ENCODE measurements around the gene C12orf57.

C12orf57 gene

DNA sequence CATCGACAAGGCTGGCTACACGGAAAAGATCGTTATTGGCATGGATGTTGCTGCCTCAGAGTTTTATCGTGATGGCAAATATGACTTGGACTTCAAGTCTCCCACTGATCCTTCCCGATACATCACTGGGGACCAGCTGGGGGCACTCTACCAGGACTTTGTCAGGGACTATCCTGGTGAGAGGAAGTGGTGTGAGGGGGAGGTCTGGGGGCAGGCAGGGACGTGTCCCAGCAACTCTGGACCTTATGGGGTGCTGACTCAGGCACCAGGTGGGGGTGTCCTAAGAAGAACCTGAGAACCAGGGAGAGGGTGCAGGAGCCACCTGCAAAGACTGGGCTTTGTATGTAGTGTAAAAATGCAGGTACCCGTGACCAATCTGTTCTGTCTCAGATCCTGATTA lies 24.2 kb upstream of the C12orf57 start:
- no peak for DNase-seq

DNA sequence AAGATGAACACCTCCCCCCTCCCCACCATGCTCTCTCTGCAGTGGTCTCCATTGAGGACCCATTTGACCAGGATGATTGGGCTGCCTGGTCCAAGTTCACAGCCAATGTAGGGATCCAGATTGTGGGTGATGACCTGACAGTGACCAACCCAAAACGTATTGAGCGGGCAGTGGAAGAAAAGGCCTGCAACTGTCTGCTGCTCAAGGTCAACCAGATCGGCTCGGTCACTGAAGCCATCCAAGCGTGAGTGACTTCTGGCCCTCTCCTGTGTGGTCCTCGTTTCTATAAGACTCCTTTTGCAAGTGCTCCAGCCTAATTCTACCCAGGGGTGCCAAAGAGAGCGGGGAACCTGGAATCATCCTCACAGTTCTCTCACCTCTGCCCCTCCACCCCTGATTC lies 22.3 kb upstream of the C12orf57 start:
- DNase-seq: no peak

DNA sequence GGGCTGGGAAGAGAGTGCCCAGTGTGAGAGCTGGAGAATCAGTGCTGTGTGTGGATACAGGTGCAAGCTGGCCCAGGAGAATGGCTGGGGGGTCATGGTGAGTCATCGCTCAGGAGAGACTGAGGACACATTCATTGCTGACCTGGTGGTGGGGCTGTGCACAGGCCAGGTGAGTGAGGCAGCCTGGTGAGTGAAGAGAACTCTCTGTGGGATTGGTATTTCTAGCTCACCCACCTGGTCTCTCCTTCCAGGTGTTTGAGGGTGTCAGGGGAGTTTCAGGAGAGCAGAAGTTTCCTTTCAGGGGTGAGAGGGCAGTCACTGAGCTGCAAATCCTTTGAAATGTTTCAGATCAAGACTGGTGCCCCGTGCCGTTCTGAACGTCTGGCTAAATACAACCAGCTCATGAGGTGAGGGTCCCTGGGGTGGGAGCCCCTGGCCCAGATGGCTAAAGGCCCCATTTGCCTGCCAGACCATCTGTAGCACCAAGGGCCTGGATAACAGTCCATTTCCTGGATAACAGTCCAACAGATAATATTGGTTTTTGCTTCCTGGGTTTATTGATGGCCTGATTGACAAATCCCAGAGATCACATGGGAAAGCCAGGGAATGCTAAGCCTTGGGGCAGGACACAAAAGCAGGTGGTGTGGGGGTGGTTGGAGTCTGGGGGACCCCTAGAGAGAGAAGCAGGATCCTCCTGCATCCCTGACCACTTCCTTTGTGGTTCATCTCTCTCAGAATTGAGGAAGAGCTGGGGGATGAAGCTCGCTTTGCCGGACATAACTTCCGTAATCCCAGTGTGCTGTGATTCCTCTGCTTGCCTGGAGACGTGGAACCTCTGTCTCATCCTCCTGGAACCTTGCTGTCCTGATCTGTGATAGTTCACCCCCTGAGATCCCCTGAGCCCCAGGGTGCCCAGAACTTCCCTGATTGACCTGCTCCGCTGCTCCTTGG lies 21.6 kb upstream of the C12orf57 start:
- no peak for DNase-seq

DNA sequence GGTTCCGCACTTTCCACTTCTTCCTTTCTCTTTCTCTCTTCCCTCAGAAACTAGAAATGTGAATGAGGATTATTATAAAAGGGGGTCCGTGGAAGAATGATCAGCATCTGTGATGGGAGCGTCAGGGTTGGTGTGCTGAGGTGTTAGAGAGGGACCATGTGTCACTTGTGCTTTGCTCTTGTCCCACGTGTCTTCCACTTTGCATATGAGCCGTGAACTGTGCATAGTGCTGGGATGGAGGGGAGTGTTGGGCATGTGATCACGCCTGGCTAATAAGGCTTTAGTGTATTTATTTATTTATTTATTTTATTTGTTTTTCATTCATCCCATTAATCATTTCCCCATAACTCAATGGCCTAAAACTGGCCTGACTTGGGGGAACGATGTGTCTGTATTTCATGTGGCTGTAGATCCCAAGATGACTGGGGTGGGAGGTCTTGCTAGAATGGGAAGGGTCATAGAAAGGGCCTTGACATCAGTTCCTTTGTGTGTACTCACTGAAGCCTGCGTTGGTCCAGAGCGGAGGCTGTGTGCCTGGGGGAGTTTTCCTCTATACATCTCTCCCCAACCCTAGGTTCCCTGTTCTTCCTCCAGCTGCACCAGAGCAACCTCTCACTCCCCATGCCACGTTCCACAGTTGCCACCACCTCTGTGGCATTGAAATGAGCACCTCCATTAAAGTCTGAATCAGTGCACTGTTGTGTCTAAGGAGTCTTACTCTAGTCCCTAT lies 20.7 kb upstream of the C12orf57 start:
- no peak for DNase-seq

DNA sequence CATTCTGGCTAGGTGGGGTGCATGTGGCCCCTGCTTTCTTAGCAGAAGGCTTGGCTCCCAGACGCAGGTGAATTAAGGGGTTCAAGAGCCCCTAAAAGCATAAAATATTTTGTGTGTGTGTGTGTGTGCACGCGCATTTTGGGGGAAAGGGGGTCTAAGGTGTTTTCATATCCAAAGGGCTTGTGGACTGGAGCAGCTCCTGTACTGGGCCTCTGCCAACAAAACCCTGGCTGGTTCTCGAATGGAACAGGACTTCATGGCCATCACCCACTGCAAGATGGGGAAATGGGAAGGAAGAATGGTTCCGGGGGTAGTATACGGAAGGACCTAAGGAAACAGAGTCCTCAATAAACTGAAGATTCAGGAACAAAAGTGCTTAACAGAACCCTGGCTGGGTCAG lies 20.0 kb upstream of the C12orf57 start:
- no peak for DNase-seq

DNA sequence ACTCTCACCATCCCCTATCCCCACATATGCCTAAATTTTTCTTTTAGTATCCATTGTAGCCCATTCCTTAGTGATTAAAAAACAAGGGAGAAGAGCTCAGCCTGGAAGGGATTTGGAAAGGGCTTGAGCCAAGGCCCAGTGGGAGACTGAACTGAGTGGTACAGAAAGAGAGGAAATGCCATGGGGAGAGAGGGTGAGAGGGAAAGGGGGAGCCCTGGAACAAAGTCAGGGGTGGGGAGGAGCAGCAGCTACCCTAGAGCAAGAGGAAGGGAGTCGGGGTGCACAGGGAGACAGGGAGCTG lies 18.6 kb upstream of the C12orf57 start:
- DNase-seq: no peak

DNA sequence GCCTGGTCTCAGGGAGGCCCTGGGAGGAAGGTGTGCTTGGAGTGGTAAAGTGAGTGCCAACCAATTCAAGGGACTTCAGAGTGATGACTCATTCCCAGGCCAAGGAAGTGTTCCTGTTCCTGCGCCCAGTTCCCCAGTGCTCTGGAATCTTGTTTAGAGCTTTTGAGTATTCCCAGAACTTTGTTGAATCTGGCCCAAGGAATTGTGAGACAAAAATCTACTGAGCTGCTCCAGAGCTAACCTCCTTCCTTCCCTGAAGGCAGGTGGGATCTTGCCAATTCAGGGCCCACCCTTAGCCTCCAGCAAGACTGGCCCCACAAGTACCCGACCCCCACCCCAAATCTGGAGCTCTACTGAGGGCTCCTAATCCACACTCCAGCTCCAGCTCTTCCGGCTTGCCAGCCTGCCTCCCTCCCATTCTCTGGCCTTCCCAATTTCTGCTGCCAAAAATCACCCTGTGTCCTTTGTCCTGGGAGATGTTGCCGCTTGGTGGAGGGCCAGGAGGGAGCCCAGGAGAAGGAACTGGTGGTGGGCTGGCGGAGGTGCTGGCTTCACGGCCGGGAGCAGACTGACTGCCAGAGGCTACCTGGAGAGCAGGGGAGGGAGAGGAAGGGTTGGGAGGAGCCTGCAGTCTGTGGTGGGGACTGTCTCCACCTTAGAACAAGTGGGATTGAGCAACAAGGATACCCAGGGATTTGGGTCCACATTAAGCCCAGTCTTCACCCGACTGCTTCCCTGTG lies 18.1 kb upstream of the C12orf57 start:
- peak; percentile 76 for DNase-seq

DNA sequence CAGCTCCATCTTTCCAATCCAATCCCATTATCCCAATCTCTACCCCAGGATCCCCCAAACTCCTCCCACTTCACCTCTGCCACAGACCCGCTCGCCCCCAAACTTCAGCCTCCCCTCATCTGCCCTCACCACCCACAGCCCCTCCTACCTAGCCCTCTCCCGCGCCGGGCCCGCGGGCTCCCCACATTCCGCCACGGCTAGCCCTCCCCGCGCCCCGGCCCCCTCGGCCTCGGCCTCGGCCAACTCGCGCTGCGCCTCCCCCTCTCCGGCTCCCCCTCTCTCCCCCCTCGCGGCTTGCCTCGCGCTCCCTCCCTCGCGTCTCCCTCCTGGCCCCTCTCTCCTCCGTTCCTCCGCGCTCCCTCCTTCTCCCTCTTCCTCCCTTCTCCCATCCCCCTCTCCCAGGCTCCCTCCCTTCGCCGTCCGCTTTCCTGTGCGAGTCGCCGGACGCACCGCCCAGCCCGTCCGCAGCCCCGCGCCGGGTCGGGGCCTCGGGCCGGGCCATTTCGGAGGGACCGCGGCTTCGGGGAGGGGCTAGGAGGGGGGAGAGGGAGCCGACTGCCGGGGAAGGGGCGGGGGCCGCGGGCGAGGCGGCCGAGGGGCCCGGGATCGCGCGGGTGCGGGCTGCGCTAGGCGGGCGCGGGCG lies 16.3 kb upstream of the C12orf57 start, which contains the start of gene ATN1:
Gene ATN1, plus strand, starts transcription at position 581 of the 643 bp plus-strand sequence. CDS start 6,043 bp downstream, outside the sequence.
- peak; percentile 46 for DNase-seq

DNA sequence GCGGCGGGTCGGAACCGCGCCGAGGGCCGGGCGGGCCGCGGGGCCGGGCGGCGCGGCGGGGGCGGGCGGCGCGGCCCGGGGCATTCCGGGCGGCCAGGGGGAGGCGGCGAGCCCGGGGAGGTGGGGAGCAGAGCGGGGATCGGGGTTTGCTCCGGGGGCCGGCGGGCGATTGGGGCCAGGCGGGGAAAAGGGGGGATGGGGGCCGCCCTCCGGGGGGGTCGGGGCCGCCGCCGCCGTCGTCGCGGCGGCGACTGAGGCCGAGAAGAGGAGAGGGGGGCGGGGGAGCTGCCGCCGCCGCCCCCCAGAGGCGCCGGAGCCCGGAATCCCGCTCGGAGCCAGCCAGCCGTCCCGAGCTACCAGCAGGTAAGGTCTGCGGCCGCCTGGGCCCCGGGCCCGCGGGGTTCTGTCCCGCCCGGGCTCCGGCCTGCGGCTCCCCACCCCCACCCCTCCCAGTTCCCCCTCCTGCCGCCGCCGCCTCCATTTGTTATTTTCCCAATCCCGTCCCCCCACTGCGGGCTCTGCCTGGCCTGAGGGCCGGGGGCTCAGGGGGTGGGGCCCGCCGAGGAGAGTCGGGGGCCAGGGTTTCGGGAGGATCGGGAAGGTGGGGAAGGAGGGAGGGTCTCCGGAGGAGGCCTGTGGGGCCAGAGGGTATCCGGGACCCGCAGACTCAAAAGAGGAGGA lies 15.7 kb upstream of the C12orf57 start:
- DNase-seq: no peak

DNA sequence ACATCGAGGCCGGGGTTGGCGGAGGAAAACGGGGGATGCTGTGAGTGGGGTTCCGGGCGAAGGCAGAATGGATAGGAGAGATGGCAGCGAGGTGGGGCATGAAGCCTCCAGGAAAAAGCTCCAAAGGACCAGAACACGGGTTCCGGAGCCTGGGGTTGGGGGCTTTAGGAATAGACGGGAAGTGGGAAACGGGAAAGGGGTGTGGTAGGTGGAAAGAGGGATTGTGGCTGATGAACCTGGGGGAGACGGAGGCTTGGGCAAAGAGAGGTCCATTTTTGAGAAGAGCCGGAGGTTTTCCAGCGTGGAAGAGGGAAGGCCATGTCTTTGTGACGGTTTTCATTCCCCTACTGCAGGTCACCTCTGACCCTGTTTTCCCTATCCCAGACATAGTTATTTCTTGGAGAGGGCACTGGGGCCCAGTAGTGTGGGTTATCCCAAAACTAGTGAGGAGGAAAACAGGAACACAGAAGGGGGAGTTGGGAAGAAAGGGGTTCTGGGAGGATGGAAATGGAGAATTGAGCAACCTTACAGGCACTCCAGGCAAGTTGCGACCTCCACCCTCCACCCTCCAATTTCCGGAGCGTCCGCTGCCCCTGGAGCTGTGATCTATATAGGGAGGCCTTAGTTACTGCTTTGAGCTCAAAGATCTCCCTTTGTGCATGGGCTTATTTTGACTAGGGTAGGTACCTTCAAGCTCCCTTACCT lies 15.0 kb upstream of the C12orf57 start:
- no peak for DNase-seq

DNA sequence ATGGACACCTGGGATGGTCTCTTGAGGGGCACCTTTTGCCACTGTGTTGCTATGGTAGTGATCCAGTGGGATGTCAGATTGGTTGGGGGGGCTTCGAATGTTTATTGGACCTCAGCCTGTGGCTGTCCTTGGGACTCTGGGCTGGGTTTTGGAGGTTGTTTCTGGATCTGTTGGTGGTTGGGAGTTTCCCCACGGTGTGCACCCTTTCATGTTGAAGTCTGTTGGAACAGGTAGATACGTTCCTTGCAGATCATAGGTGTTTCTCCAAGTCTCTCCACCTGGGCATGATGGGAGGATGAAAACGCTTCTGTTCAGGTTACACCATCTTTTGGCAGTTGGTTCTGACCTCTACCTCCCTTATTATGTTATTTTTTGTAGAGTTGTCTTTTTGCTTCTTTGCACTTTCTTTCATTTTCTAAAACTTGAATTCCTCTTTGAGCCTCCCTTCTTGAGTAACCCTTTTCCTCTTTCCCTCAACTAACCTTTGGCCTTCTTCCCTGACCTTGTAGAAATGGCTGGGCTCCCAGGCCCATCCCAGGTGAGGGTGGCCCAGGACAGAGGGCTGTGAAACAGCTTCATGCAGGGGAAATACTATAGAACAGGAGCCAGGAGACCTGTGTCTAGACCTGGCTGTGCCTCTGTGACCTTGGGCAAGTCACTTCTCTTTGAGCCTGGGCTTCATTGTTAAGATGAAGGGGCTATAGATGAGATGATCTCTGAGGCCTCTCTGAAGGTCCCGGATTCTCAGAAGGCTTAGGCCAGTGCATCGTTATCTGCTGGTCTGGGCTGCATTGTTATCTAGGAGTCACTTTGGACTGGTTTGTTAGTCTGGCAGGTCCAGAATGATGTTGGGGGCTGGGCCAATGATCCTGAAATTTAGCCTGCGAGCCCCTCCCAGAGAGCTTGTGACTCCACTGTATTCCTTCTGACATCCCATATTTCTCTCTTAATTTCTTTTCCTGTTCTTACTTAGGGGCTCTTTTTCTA lies 14.1 kb upstream of the C12orf57 start:
- DNase-seq: no peak

DNA sequence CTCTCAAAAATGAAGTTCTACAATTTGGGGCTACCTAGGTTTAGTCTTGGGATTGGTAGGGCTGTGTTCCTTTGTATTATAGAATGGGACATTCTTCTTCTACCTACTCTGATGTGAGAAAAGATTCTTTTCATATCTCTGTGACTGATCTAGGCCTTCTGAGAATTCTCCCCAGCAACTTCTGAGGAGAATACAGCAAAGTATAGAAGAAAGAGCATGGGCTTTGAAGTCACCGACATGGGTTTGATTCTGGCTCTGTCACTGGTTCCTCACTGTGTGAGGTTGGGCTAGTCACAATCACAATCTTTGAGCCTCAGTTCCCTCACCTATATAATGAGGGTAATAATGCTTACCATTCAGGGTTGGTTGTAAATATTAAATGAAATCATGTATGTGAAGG lies 11.1 kb upstream of the C12orf57 start:
- no peak for DNase-seq

DNA sequence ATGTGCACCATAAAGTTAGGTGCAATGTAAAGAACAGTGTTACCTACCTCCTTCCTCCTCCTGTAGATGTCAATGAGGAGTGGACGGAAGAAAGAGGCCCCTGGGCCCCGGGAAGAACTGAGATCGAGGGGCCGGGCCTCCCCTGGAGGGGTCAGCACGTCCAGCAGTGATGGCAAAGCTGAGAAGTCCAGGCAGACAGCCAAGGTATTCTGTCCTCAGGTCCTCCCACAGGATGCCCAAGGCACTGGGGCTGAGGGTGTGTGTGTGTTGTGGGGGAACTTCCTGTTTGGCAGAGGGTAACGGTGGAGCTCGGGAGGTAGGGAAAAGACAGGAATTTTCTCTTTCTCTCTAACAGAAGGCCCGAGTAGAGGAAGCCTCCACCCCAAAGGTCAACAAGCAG lies 9.7 kb upstream of the C12orf57 start:
- DNase-seq: no peak

DNA sequence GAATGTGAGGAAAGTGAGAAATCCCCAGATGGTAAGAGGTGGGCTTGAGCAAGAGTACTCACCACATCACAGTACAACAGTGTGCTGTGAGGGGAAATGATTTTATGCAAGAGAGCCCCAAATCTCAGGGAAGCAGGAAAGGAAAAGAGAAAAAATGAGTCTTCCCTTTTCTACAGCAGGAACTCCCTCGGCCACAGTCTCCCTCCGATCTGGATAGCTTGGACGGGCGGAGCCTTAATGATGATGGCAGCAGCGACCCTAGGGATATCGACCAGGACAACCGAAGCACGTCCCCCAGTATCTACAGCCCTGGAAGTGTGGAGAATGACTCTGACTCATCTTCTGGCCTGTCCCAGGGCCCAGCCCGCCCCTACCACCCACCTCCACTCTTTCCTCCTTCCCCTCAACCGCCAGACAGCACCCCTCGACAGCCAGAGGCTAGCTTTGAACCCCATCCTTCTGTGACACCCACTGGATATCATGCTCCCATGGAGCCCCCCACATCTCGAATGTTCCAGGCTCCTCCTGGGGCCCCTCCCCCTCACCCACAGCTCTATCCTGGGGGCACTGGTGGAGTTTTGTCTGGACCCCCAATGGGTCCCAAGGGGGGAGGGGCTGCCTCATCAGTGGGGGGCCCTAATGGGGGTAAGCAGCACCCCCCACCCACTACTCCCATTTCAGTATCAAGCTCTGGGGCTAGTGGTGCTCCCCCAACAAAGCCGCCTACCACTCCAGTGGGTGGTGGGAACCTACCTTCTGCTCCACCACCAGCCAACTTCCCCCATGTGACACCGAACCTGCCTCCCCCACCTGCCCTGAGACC lies 8.2 kb upstream of the C12orf57 start:
- no peak for DNase-seq

DNA sequence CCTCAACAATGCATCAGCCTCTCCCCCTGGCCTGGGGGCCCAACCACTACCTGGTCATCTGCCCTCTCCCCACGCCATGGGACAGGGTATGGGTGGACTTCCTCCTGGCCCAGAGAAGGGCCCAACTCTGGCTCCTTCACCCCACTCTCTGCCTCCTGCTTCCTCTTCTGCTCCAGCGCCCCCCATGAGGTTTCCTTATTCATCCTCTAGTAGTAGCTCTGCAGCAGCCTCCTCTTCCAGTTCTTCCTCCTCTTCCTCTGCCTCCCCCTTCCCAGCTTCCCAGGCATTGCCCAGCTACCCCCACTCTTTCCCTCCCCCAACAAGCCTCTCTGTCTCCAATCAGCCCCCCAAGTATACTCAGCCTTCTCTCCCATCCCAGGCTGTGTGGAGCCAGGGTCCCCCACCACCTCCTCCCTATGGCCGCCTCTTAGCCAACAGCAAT lies 7.6 kb upstream of the C12orf57 start:
- no peak for DNase-seq

DNA sequence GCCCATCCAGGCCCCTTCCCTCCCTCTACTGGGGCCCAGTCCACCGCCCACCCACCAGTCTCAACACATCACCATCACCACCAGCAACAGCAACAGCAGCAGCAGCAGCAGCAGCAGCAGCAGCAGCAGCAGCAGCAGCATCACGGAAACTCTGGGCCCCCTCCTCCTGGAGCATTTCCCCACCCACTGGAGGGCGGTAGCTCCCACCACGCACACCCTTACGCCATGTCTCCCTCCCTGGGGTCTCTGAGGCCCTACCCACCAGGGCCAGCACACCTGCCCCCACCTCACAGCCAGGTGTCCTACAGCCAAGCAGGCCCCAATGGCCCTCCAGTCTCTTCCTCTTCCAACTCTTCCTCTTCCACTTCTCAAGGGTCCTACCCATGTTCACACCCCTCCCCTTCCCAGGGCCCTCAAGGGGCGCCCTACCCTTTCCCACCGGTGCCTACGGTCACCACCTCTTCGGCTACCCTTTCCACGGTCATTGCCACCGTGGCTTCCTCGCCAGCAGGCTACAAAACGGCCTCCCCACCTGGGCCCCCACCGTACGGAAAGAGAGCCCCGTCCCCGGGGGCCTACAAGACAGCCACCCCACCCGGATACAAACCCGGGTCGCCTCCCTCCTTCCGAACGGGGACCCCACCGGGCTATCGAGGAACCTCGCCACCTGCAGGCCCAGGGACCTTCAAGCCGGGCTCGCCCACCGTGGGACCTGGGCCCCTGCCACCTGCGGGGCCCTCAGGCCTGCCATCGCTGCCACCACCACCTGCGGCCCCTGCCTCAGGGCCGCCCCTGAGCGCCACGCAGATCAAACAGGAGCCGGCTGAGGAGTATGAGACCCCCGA lies 7.0 kb upstream of the C12orf57 start:
- DNase-seq: no peak

DNA sequence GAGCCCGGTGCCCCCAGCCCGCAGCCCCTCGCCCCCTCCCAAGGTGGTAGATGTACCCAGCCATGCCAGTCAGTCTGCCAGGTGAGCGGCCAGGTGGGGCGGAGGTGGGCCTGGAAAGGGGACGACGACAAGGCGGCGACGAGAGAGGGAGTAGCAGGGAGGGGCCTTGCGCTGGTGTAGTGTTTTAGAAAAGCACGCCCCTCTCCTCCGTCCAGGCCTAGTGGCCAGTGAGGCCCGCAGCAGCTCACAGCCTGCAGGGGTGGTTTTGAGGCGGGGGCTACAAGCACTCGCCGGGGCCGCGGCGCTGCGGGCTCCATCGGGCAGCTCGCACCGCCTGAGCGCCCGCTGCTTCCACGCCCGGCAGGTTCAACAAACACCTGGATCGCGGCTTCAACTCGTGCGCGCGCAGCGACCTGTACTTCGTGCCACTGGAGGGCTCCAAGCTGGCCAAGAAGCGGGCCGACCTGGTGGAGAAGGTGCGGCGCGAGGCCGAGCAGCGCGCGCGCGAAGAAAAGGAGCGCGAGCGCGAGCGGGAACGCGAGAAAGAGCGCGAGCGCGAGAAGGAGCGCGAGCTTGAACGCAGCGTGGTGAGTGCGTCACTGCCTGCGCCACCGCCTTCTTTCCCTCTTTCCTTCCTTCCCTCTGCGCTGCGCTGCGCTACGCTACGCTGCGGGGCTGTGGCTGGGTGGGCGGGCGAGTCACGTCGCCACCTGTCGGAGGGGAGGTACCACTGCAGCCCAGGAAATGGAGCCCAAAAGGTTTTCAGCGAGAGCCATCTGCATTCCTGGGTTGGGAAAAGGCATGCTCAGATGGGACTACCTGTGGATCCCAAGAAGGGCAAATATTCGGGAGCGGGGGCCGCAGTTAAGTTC lies 6.1 kb upstream of the C12orf57 start:
- peak; percentile 86 for DNase-seq
